KG1 (cell line): ENCODE results near the gene SLFN12.
A peak's percentile ranks its signal among the peaks of the same experiment; 100 is the strongest.
"Not testable (repeated sequence)": the region's sequence is repeated elsewhere in the genome, so short reads cannot be mapped to it uniquely, and the experiment has no call there.

Experiments used
- DNase-seq: peaks from one replicate; lab custom pipeline; 2025; lab: John Stamatoyannopoulos, UW

SLFN12 gene

DNA sequence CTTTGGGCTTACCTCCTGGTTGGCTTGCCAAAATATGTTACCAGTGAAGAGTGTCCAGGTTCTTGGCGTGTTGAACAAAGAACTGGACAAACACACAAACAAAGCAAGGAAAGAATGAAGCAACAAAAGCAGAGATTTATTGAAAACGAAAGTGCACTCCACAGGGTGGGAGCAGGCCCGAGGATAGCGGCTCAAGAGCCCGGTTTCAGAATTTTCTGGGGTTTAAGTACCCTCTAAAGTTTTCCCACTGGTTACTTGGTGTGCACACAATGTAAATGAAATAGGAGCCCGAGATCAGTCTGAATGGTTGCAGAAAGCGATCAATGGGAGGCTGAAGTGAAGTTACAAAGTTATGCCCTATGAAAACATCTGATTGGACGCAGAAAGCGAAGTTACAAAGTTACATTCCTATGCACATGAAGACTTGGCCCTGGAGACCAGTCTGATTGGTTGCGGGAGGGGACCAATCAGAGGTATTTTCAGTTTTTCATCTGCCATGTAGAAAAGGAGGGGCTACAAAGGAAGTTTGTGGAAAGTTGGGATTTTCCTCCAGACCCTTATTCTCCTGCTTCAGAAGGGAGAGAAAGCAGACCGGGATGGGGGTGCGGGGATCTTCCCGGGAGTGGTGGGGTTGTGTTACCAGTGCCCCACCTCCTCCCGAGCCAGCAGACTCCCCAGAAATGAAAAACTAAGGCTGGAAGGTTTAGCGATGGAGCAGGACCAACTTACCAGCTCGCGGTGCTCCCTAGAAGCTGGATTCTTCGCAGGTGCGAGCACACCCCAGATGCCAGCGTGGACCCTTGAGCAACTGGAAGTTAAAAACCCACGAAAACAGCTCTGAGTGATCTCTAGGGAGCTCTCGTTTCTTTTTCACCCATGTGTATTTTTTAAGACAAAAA is at the start of gene SLFN12:
Gene SLFN12, minus strand, starts transcription at position 325 of the 899 bp plus-strand sequence. CDS start 9,472 bp downstream, outside the sequence.
- DNase-seq, result no peak

DNA sequence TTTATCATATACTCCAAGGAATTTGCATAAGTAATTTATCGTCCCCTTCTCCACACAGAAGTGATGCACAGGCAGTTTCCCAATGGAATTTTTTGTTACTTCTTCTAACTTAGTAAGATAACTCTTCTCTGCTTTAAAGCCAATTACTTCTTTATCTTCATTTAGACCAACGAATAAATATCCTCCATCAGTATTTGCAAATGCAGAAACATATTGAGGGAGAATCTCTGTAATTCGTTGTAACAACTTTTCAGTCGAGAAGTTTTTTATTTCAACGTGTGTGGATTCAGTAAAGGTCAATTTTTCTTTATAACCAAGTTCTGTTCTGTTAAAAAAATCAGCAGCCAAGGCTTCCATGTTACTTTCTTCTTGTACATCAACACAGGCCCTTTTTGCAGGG is 47.0 kb upstream of the SLFN12 start:
- DNase-seq, result no peak

DNA sequence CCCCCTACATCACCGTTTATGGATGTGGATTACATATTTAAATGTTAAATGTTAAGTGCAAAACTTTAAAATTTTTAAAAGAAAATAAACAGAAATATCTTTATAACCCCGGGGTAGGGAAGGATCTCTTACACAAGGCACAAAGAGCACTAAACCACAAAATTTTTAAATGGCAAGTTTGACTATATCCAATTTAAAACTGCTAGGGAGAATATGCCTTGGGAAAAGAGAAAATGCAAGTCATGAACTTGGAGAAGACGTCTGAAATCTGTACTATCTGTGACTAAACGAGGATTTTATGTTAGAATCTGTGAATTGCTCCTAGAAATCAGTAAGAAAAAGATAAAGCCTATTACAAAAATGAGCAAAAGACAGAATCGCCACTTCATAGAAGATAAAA is 44.9 kb upstream of the SLFN12 start:
- no peak for DNase-seq

DNA sequence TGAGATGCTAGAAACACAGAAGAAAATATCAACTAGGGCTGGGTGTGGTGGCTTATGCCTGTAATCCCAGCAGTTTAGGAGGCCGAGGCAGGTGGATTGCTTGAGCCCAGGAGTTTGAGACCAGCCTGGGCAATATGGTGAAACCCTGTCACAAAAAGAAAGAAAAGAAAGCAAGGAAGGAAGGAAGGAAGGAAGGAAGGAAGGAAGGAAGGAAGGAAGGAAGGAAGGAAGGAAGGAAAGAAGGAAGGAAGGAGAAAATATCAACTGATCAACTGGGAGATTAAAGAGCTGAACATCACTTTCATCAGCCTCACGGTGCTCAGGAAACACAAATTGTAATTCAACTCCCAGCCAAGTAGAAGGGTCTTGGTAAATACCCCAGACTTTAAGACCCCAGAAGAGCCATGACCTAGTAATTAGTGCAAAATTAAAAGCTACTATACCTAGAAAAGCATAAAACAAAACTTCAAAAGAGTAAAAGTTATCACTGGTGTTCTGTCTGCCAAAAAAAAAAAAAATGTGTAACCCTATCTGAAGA is 44.1 kb upstream of the SLFN12 start:
- DNase-seq, result no peak

DNA sequence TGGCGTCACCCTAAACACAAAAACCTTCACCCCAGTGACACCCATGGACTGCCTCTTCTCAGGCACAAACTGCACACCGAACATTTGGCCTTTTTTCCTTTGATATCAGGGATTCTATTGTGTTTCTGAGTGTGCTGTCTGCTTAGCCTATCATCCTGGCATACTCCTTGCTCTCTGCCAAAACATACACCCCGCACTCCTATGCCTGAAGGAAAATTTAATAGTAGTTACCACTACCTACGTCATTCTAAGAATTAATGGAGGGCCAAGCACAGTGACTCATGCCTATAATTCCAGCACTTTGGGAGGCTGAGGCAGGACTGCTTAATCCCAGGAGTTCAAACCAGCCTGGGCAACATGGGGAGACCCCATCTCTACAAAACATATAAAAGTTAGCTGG is 36.2 kb upstream of the SLFN12 start:
- DNase-seq, result no peak

DNA sequence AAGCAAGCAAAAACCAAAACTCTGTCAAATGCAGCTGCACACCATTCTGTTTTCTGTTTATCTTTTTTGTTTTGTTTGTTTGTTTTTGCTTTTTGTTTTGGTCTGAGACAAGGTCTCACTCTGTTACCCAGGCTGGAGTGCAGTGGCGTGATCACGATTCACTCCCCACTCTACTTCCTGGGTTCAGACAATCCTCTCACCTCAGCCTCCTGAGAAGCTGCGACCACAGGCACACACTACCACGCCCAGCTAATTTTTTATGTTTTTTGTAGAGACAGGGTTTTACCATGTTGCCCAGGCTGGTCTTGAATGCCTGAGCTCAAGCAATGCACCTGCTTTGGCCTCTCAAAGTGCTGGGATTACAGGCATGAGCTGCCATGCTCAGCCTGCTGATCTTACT is 35.5 kb upstream of the SLFN12 start:
- DNase-seq, result no peak

DNA sequence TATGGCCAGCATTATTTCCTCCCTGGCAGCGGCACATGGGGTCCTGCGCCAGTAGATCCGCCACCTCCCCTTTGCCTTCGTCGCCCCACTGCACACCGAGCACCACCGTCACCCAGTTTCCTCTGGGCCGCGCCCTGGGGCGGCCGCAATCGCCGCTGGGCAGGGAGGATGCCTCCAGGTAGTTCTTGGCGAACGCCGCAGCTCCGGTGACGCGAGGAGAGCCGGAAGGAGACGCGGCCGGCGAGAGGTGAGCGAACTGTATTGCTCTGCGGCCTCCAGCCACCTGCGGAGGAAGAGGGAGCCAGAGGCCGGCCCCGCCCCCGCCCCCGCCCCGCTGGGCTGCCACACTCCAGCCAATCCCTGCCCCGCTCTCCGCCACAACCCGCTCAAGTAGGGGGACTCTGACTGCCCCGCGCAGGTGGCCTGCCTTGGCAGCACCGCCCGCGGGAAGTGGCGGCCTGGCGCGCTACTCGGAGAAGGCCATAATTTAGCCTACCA is 28.1 kb upstream of the SLFN12 start:
- no peak for DNase-seq

DNA sequence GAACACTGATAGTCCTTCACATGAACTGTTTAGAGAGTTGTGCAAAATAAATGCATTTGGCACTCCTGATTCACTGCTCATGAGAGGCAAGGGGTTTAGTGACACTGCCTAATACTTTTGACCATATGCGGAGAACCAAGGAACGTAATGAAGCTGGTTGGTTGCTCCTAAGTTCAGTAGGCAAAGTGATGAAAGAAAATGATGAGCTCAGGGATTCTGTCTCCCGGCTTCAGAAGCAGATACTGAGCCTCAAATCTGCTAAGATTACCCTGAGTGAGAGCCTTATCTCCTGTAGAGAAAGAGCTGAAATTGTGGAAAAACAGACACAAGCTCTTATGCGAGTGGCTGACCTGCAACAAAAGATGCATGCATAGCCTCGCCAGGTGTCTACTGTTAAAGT is 21.7 kb upstream of the SLFN12 start:
- DNase-seq, result not testable (repeated sequence)

DNA sequence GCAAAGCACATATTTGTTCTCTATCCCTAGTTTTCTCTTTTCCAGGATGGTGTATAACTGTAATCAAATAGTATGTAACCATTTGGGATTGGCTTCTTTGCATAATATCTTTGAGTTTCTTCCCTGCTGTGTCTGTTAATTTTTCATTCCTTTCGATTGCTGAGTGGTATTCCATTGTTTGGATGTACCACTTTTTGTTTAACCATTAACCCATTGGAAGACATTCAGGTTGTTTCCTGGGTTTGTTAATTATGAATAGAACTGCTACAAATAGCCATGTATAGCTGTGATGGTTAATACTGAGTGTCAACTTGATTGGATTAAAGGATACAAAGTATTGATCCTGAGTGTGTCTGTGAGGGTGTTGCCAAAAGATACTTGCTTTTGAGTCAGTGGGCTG is 20.9 kb upstream of the SLFN12 start:
- no peak for DNase-seq

DNA sequence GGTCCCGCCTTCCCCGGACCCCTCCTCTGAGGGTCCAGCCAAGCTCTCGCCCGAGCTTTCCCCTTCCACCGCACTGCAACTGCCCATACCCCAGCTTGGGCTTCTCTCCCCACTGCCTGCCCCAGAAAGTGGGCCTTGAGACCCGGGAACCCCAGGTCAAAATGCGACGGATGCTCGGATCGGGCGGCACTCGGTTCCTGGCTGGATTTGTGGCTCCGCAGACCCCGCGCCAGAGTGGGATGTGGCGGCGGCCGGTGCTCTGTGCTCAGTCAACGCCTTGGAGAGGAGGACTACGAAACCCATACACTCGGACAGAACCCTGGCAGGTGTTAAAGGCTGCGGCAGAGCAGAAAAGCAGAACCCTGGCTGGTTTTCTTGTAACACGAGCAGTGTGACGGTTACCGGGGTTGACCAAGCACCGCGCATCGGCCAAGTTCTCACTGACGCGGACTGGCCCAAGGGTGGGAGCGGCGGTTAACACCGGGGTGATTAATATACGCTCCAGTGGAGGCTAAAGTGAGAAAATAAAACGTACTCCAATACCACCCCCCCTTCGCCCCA is 17.2 kb upstream of the SLFN12 start:
- DNase-seq, result no peak

DNA sequence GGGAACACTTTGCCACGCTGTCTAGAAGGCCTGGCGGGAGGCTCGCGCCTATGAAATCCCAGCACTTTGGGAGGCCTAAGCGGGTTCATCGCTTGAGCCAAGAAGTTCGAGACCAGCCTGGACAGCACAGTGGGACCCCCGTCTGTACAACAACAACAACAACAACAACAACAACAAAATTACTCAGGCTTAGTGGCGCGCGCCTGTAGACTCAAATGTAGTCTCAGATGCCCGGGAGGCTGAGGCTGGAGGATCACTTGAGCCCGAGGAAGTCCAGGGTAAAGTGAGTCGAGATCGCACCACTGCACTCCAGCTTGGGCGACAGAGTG is 16.6 kb upstream of the SLFN12 start:
- DNase-seq, result no peak

DNA sequence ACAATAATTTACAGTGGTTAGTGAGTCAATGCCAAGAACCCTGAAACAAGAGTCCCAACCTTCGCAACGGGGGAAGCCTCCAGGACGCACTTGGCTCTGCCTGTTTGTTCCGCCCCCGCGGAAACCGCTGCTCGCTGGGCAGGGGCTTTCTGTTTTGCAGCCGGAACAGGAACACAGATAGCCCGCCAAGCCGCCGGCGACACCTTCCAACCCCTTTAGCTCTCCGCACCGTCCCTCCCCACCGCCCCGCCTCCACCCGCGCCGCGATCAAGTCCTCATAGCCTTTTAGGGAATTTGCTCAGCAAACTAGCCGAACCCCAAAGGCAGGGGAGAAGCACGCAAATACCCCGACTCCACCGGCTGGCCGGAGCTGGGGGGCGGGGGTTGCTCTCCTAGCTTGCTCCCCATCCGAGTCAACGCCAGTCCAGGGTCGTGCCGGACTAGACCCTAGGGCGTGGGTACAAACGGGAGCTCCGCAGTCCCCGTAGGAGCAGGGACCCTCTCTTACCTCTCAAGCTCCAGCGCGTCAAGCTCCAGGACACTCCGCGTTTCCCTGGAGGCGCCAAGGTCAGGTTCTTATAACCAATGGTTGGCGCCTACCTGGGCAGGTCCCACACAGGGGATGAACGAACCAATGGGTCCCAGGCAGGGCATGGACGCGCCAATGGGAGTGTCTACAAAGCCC is 16.1 kb upstream of the SLFN12 start, which contains the start of gene SLFN13:
Gene SLFN13, minus strand, starts transcription at position 553 of the 685 bp plus-strand sequence. CDS start 3,086 bp downstream, outside the sequence.
- DNase-seq, result peak; percentile 88

DNA sequence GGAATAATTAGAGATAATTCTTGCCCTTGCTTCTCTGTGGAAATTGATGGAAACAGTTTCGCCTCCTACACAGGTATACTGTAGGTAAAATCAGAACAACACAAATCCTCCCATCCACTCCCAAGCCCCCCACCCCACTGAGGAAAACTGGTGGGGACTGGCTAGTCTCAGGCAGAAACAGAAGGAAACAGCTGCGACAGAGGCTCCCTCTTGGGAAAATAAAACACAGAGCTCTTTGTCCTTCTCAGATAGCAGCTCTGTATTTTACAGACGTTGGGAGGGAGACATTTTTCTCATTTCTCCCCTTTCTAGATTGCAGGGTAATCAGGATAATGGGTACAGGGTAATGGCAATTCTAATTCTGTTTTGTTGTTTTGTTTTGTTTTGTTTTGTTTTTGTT is 15.2 kb upstream of the SLFN12 start:
- DNase-seq, result no peak

DNA sequence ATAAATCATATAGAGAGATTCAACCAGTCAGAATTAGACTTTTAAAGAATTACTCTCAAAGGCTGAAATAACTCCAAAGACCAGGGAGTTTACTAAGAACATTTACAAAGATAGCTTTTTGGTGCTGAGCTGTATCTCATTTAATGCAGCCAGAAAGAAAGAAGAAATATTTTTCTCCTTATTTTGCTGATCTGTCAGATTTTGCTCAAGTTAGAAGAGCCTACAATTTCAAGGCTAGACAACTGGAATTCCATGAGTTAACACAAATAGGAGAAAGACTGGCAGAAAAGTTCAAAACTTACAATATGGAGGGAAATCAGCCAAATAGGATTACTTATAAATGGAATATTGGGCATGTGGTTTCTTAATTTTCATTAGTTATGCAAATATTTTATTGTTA is 6.1 kb upstream of the SLFN12 start:
- no peak for DNase-seq

DNA sequence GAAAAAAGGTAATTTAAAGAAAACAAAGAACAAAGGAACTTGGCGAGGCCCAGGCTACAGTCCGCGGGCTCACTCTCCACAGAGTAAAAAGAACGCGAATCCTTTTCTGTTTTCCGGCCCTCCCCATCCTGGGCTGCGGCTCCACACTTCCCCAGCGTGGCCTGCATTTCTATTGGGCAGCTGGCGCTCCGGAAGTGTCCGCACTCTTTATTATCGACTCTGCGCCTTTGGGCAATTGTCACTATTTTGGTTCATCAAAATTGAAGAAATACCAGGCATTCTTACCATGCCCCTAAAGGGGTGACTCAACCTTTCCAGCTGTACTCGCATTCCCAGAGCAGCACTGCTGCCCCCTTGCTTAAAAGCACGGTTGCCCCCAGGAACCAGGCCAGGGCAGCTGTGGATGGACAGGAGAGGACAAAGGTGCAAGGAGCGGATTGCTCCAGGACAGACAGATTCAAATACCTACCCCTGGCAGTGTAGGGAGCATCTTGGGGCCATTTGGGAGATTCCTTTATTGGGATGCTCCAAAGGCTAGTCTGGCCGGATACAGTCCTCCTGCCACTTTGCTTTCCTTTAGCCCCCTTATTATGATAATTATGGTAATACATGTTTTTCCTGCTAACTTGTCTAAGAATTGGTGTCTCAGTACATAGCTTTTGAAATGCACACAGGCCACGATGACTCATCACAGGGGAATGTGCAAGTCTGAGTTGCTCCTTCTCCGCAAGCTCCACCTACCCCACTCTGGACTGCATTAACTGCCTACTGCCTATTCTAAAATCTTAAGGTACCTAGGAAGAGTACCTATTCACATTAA is 985 bp upstream of the SLFN12 start:
- DNase-seq, result peak; percentile 9

DNA sequence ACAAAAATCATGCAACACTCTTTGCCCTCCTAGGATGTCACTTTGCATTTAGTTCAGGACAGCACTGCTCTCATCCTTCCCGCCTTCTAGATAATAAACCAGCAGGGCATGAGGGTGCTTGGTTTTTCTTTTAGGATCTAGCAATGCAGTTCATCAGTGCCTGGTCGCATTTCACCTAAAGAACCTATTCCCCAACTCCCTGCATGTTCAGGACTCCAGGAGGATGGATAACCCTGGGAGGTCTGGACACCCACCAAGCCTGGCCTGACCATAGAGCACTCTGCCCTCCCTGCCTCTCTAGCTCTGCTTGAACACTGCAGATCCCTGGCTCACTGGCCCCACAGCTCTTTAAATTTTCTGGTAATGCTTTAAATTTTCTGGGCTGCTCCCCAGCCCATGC is 2.6 kb downstream of the SLFN12 start:
- DNase-seq, result no peak

DNA sequence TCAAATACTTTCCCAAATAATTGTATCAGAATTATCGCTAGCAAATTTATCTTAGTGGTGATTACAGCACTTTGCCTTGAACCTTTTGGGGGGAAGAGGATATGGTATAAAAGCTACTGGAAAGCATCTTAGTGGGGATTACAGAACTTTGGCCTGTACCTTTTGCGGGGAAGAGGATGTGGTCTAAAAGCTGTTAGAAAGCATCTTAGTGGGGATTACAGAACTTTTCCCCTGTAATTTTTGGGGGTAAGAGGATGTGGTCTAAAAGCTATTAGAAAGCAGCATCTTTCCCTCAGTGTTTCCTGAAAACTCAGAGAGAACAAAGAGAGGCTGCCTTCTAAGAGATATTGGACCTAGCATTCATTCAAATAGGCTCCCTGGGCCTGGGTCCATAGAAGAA is 4.1 kb downstream of the SLFN12 start:
- no peak for DNase-seq

DNA sequence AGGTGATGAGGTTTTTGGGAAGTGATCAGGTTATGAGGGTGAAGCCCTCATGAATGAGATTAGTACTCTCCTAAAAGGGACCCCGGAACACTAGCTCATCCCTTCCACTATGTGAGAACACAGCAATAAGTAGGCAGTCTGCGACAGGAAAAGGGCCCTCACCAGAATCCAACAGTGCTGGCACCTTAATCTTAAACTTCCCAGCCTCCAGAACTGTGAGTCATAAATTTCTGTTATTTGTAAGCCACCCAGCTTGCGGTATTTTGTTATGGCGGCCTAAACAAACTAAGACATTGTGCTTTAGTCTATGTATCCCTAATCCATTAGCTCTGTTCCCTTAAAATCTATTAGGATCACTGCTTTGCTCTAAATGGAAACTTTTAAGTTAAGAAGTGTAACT is 8.5 kb downstream of the SLFN12 start:
- DNase-seq, result no peak

DNA sequence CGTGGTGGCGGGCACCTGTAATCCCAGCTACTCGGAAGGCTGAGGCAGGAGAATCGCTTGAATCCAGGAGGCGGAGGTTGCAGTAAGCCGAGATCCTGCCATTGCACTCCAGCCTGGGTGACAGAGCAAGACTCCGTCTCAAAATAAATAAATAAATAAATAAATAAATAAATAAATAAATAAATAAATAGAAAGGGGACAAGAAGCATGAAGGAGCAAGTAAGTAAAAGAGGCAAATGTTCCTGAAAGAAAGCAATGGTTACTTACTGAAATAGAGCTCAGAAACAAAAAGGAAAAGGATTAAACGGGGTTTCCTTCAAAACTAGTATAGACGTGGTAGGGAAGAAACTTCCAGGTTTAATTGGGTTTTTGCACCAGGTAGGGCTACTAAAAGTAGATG is 11.2 kb downstream of the SLFN12 start:
- DNase-seq, result not testable (repeated sequence)

DNA sequence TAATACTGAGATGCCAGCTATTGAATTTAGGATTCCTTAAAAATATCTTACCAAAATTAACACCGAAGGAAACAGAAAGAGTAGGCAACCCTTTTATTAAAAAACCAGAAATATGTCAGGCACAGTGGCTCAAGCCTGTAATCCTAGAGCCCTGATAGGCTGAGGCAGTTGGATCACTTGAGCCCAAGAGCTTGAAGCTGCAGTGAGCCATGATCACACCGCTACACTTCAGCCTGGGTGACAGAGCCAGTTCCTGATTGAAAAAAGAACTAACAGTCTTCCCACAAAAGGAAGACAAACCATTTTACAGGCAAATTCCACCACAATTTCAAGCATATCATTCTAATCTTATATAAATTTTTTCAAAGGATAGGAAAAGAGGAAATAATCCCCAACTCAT is 15.6 kb downstream of the SLFN12 start:
- DNase-seq, result no peak

DNA sequence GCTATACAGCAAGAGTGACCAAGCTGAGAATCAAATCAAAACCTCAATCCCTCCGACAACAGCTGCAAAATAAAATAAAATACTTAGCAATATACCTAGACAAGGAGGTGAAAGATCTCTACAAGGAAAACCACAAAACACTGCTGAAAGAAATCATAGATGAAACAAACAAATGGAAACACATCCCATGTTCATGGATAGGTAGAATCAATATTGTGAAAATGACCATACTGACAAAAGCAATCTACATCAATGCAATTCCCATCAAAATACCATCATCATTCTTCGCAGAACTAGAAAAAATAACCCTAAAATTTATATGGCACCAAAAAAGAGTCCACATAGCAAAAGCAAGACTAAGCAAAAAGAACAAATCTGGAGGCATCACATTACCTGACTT is 17.6 kb downstream of the SLFN12 start:
- not testable (repeated sequence) for DNase-seq

DNA sequence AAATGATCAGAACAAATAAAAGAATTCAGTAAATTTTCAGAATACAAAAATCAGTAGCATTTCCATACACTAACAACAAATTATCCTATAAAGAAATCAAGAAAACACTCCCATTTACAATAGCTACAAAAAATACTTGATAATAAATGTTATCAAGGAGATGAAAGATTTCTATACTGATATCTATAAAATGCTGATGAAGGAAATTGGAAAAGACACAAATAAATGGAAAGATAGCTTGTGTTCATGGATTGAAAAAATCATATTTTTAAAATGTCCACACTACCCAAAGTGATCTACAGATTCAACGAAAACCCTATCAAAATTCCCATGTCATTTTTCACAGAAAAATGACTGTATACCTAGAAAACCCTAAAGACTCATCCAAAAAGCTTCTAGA is 18.1 kb downstream of the SLFN12 start:
- DNase-seq, result no peak
